ENCODE data around the gene TBC1D25.

- TF ChIP-seq, protein P1, sequence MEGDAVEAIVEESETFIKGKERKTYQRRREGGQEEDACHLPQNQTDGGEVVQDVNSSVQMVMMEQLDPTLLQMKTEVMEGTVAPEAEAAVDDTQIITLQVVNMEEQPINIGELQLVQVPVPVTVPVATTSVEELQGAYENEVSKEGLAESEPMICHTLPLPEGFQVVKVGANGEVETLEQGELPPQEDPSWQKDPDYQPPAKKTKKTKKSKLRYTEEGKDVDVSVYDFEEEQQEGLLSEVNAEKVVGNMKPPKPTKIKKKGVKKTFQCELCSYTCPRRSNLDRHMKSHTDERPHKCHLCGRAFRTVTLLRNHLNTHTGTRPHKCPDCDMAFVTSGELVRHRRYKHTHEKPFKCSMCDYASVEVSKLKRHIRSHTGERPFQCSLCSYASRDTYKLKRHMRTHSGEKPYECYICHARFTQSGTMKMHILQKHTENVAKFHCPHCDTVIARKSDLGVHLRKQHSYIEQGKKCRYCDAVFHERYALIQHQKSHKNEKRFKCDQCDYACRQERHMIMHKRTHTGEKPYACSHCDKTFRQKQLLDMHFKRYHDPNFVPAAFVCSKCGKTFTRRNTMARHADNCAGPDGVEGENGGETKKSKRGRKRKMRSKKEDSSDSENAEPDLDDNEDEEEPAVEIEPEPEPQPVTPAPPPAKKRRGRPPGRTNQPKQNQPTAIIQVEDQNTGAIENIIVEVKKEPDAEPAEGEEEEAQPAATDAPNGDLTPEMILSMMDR (IDR thresholded peaks at IDR 0.05) = no peak
- TF ChIP-seq POLR2A (IDR thresholded peaks at IDR 0.05) = no peak
These were observed 34.3 kb downstream of the TBC1D25 start for GRCh38 chrX:48573690-48574269.
